Large intestine (tissue), 3 donors: ENCODE measurements around the gene PKP1. TPM values are rescaled to one million over a fixed set of nuclear protein-coding genes. Genes with fewer than 3 reads are reported as not detected.

ENCODE experiments used
- DNase-seq, 2 donors: peaks; one replicate each; pipeline versions ENCODE4 v3.0.0 to v3.0.0-alpha.2; 2013
- H3K27ac ChIP-seq: one replicate; pipeline ENCODE4 v1.5.1; 2013; ENCODE audit warnings: low read length
- H3K27me3 ChIP-seq: 2 replicates; pipeline ENCODE4 v1.6.1; 2013; ENCODE audit warnings: low read length; ENCODE audit not compliant: control insufficient read depth, insufficient read depth
- H3K36me3 ChIP-seq: 2 replicates; pipeline ENCODE4 v1.6.1; 2013; ENCODE audit warnings: low read length; ENCODE audit not compliant: control insufficient read depth, insufficient read depth
- H3K4me1 ChIP-seq: one replicate; pipeline ENCODE4 v1.6.1; 2013; ENCODE audit warnings: low read length; ENCODE audit not compliant: control insufficient read depth, insufficient read depth
- H3K4me3 ChIP-seq: one replicate; pipeline ENCODE4 v1.5.1; 2013; ENCODE audit warnings: low read length
- H3K9me3 ChIP-seq: one replicate; pipeline ENCODE4 v1.6.1; 2013; ENCODE audit warnings: mild to moderate bottlenecking, low read depth, low read length, moderate library complexity; ENCODE audit not compliant: control insufficient read depth
- WGBS: methylation state at CpG from one replicate; pipeline ENCODE4 v1.1.5; 2013; ENCODE audit warnings: low lambda C conversion rate; ENCODE audit not compliant: insufficient coverage; 5-methylcytosine and 5-hydroxymethylcytosine counted together
- polyA plus RNA-seq: library from polyadenylated mRNA; unstranded; fragments of 120-200 nt; gene quantifications from one replicate; pipeline ENCODE4 v1.2.1, GENCODE V29; 2013

PKP1 gene
- polyA plus RNA-seq, 1 donor, result 0.45 TPM

- Histone ChIP-seq H3K4me3 (no peak overlapping the region), H3K9me3 (no peaks in the 10 kb centered on the region), H3K4me1 (peaks cover 31% of the 10 kb centered on the region), H3K27ac (no peak overlapping the region), H3K27me3 (peaks cover 7% of the 10 kb centered on the region), H3K36me3 (no peaks in the 10 kb centered on the region)
- WGBS, result 86% methylated on average over 1 of the region's 4 CpGs
- DNase-seq, result no peak
These were observed 12.0 kb downstream of the PKP1 start for GRCh38 chr1:201295346-201295745.

DNA sequence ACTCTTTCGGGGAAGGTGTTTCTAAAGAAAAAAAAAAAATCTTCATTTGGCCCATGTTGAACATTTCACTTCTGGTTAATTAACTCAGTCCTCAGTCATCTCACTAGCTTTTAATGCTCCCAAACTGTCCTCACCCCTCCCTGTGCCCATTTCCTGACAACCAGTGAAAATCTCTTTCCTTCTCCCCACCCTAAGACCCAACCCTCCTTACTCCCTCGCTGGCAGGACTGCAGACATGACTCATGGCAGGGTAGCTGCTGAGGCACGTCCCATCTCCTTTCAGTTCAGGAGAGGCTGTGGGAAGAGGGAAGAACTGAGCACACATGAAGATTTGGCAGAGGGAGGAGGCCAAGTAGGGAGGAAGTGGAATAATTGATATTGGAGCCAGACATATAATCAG, 12.6 kb downstream of the PKP1 start:
- no CpG with 5 or more reads among the region's 3 CpGs for WGBS

DNA sequence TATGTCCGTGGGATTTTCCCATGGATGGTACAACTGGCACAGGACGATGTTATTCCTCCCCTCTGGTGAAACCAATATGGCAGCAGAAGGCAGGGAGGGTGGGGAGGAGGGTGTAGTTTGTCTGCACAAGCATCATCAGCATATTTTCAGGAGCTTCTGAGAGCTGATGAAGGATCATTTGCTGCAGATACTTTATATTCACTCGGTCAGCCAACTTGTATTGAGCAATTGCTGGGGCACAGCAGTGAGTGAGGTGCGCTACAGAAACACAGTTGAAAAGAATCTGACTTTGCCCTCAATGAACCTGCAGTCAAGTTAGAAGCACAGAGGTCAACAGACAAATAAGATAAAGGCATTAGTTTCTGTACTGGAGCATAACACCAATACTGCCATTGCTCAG, 13.0 kb downstream of the PKP1 start:
- H3K4me1 ChIP-seq, result peaks cover 38% of the 10 kb centered on the region
- no peaks in the 10 kb centered on the region for H3K36me3 ChIP-seq
- peak; percentile 65 to 66 for DNase-seq
- 60% methylated on average over 4 of the region's 4 CpGs for WGBS
- no peaks in the 10 kb centered on the region for H3K9me3 ChIP-seq
- H3K27ac ChIP-seq, result peak overlapping the region; percentile 29
- H3K4me3 ChIP-seq, result no peak overlapping the region
- peaks cover 7% of the 10 kb centered on the region for H3K27me3 ChIP-seq

More for the DNA sequence above, 12.6 kb downstream of the PKP1 start:
- Histone ChIP-seq H3K36me3 (no peaks in the 10 kb centered on the region), H3K27ac (peak overlapping the region; percentile 17), H3K27me3 (peaks cover 7% of the 10 kb centered on the region), H3K4me1 (peaks cover 36% of the 10 kb centered on the region), H3K4me3 (no peak overlapping the region), H3K9me3 (no peaks in the 10 kb centered on the region)
- no peak for DNase-seq

- peak; percentile 77 to 86 for DNase-seq
- peak overlapping the region; percentile 82 for H3K27ac ChIP-seq
- no peaks in the 10 kb centered on the region for H3K36me3 ChIP-seq
- peaks cover 3% of the 10 kb centered on the region for H3K27me3 ChIP-seq
- no peak overlapping the region for H3K4me3 ChIP-seq
- peaks cover 50% of the 10 kb centered on the region for H3K4me1 ChIP-seq
- WGBS, result no CpG with 5 or more reads among the region's 7 CpGs
- H3K9me3 ChIP-seq, result no peaks in the 10 kb centered on the region
These were observed 15.4 kb downstream of the PKP1 start for GRCh38 chr1:201298396-201299381.

DNA sequence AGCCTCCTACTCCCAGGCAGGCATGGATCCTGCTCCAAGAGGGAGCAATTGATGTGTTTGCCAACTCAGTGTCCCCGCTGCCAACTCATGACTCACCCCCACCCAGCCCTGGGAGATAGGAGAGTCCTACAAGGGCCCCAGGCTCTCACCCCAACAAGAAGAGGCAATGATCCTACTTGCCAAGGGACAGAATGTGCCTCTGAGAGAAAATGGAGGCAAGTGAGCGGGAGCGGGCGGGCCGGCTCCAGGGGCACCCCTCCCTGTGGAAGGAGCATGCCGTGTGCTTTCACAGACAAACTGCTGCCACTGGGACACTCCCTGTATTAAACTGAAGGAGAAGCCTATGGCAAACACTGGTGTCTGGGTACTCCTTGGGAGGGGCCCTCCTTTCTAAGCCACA, 16.7 kb downstream of the PKP1 start:
- H3K4me3 ChIP-seq, result no peak overlapping the region
- WGBS, result no CpG with 5 or more reads among the region's 6 CpGs
- no peaks in the 10 kb centered on the region for H3K36me3 ChIP-seq
- peaks cover 50% of the 10 kb centered on the region for H3K4me1 ChIP-seq
- peak in 1 of 2 donors; percentile 44 for DNase-seq
- H3K27ac ChIP-seq, result peak overlapping the region; percentile 82
- peaks cover under 1% of the 10 kb centered on the region for H3K27me3 ChIP-seq
- H3K9me3 ChIP-seq, result no peaks in the 10 kb centered on the region

- H3K27me3 ChIP-seq, result no peaks in the 10 kb centered on the region
- peak in 1 of 2 donors; percentile 58 for DNase-seq
- H3K4me1 ChIP-seq, result peaks cover 50% of the 10 kb centered on the region
- H3K4me3 ChIP-seq, result no peak overlapping the region
- no CpG with 5 or more reads among the region's 4 CpGs for WGBS
- no peaks in the 10 kb centered on the region for H3K36me3 ChIP-seq
- H3K9me3 ChIP-seq, result no peaks in the 10 kb centered on the region
- no peak overlapping the region for H3K27ac ChIP-seq
These were observed 17.3 kb downstream of the PKP1 start for GRCh38 chr1:201300641-201301040.

DNA sequence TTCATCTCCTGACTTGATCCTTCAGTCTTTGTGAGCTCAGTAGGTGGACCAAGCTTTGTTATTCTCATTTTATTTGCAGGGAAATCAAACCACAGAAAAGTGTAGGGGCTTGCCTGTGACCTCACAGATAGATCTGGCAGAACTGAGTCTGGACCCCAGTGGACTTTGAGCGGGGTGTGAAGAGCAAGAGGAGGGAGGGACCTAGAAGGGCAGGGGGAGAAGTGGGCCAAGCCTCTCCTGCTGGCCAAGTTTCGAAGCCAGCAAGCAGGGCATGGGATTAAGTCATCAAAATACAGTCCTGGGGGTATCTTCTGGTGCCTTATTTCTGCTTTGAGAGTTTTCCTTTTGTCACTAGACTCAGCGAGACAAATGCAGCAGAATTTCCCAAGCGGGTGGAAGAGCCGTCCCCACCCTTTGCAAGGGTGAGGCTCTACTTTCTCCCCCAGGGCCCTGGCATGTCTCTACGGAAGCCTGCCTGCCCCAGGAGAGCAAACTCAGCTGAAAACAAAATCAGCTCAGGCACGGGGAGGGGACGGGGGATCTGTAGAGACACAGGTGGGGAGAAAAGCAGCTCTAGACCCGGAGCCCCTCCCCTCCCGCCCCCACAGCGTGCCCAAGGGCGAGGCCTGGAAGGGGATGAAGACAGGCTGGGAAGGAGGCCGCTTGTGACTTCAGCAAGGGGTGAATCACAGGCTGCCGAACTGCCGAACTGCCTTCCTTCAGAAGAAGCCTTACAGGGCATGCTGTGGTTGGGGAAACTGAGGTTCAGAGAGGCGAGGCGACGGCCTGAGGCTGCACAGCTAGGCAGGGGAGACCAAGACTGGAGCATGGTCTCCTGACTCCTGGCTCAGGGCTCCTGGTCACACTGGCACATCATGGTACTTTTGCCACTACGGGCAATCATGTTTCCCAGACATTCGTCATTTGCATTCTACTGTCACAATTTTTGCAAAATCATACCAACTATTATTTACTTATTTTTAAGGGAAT, 19.2 kb downstream of the PKP1 start:
- 100% methylated on average over 1 of the region's 20 CpGs for WGBS
- Histone ChIP-seq H3K4me1 (peaks cover 47% of the 10 kb centered on the region), H3K36me3 (no peaks in the 10 kb centered on the region), H3K27me3 (no peaks in the 10 kb centered on the region), H3K9me3 (no peaks in the 10 kb centered on the region), H3K4me3 (no peak overlapping the region), H3K27ac (peak overlapping the region; percentile 2)
- peak in 1 of 2 donors; percentile 68 for DNase-seq

GRCh38 chr1:201304126-201304525, 20.8 kb downstream of the PKP1 start:
- H3K27ac ChIP-seq, result no peak overlapping the region
- H3K36me3 ChIP-seq, result no peaks in the 10 kb centered on the region
- DNase-seq, result no peak
- no peak overlapping the region for H3K4me3 ChIP-seq
- no peaks in the 10 kb centered on the region for H3K9me3 ChIP-seq
- WGBS, result no CpG with 5 or more reads among the region's 3 CpGs
- H3K27me3 ChIP-seq, result no peaks in the 10 kb centered on the region
- peaks cover 50% of the 10 kb centered on the region for H3K4me1 ChIP-seq

- Histone ChIP-seq H3K27ac (no peak overlapping the region), H3K4me1 (peaks cover 39% of the 10 kb centered on the region), H3K36me3 (no peaks in the 10 kb centered on the region), H3K9me3 (no peaks in the 10 kb centered on the region), H3K27me3 (no peaks in the 10 kb centered on the region), H3K4me3 (no peak overlapping the region)
- WGBS, result no CpG with 5 or more reads among the region's 5 CpGs
- no peak for DNase-seq
These were observed 22.5 kb downstream of the PKP1 start for GRCh38 chr1:201305815-201306214.

GRCh38 chr1:201307231-201307630, 23.9 kb downstream of the PKP1 start:
- no peaks in the 10 kb centered on the region for H3K27me3 ChIP-seq

More at GRCh38 chr1:201307231-201307630, 23.9 kb downstream of the PKP1 start:
- no CpG with 5 or more reads among the region's 9 CpGs for WGBS
- H3K4me3 ChIP-seq, result no peak overlapping the region
- no peaks in the 10 kb centered on the region for H3K9me3 ChIP-seq
- no peak for DNase-seq
- H3K27ac ChIP-seq, result no peak overlapping the region
- H3K4me1 ChIP-seq, result peaks cover 30% of the 10 kb centered on the region
- no peaks in the 10 kb centered on the region for H3K36me3 ChIP-seq
